ENCODE measurements around the gene HOXB9. TPM values are rescaled to one million over a fixed set of nuclear protein-coding genes. Genes with fewer than 3 reads are reported as not detected.

HOXB9 gene
- total and polyA plus RNA-seq, 2 experiments from 2014 or later: not detected

DNA sequence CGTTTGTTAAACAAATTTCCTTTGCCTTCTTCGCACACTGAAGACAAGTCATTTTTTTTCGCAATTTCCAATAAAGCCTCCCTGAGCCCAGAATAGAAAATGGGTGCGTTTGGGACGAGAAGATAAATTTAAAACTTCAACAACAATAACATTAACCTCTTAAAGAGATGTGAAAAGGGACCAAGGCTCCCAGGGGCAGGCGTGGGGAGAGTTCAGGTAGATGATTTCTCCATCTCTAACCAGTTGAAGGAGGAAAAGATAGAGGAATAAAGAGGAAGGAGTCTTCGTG, 46.7 kb downstream of the HOXB9 start:
- H2AFZ ChIP-seq: no peak overlapping the region
- ATAC-seq (no peak), DNase-seq (ENCODE audit: low spot score) (no peak)
- H3K4me3 Mint-ChIP-seq: no peak overlapping the region
- no peak overlapping the region for H3K27ac Mint-ChIP-seq
- no peaks in the 10 kb centered on the region for H3K36me3 ChIP-seq (ENCODE audit: insufficient read depth)
- H3K4me1 ChIP-seq (ENCODE audit: insufficient read depth): peaks cover 54% of the 10 kb centered on the region; the same call in 1 of the 2 replicates
- H3K27ac ChIP-seq (ENCODE audit: low read depth): no peak overlapping the region
- no peaks in the 10 kb centered on the region for H3K9me2 ChIP-seq (ENCODE audit: insufficient read depth)
- no peaks in the 10 kb centered on the region for H3K36me3 Mint-ChIP-seq (ENCODE audit: low read depth)
- no peaks in the 10 kb centered on the region for H3K79me2 ChIP-seq (replicated peaks; ENCODE audit: insufficient read depth)
- TF ChIP-seq JUNB (IDR thresholded peaks at IDR 0.05; ENCODE audit: unreplicated experiment) (no peak), EZH2phosphoT487 (IDR thresholded peaks at IDR 0.05; ENCODE audit: unreplicated experiment) (no peak), ETS1 (IDR thresholded peaks at IDR 0.05) (no peak), ZNF331 (CRISPR knock-in tag; IDR thresholded peaks at IDR 0.05; ENCODE audit: low read depth) (no peak), ZNF462 (CRISPR knock-in tag; IDR thresholded peaks at IDR 0.05) (no peak), NANOG (IDR thresholded peaks at IDR 0.05; ENCODE audit: borderline replicate concordance) (no peak), EZH2 (IDR thresholded peaks at IDR 0.05; ENCODE audit: low read depth, unreplicated experiment) (no peak), CREB1 (CRISPR knock-in tag; IDR thresholded peaks at IDR 0.05; ENCODE audit: low read depth) (no peak), STAT1 (IDR thresholded peaks at IDR 0.05; ENCODE audit: unreplicated experiment) (no peak), POLR2AphosphoS5 (IDR thresholded peaks at IDR 0.05; ENCODE audit: low read depth) (no peak), REST (IDR thresholded peaks at IDR 0.05; ENCODE audit: unreplicated experiment) (no peak), ZNF114 (CRISPR knock-in tag; IDR thresholded peaks at IDR 0.05) (no peak)
- TF ChIP-seq, protein P1, sequence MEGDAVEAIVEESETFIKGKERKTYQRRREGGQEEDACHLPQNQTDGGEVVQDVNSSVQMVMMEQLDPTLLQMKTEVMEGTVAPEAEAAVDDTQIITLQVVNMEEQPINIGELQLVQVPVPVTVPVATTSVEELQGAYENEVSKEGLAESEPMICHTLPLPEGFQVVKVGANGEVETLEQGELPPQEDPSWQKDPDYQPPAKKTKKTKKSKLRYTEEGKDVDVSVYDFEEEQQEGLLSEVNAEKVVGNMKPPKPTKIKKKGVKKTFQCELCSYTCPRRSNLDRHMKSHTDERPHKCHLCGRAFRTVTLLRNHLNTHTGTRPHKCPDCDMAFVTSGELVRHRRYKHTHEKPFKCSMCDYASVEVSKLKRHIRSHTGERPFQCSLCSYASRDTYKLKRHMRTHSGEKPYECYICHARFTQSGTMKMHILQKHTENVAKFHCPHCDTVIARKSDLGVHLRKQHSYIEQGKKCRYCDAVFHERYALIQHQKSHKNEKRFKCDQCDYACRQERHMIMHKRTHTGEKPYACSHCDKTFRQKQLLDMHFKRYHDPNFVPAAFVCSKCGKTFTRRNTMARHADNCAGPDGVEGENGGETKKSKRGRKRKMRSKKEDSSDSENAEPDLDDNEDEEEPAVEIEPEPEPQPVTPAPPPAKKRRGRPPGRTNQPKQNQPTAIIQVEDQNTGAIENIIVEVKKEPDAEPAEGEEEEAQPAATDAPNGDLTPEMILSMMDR (conservative IDR thresholded peaks at IDR 0.05; ENCODE audit: low read depth in 2 of 2): no peak
- peaks cover 10% of the 10 kb centered on the region for H3K9me3 Mint-ChIP-seq
- H4K20me1 ChIP-seq (replicated peaks; ENCODE audit: insufficient read depth): peaks cover 63% of the 10 kb centered on the region
- H3K27me3 ChIP-seq (ENCODE audit: insufficient read depth): peaks cover 100% of the 10 kb centered on the region
- no peak overlapping the region for H3K4me3 ChIP-seq
- H3K27me3 Mint-ChIP-seq (ENCODE audit: insufficient read depth, low read depth, poor library complexity): peaks cover 64% of the 10 kb centered on the region
- peaks cover 27% of the 10 kb centered on the region for H3K4me1 Mint-ChIP-seq
- no peak overlapping the region for H3K4me2 ChIP-seq
- H3F3A ChIP-seq (replicated peaks; ENCODE audit: low read depth): peaks cover 58% of the 10 kb centered on the region
